NCI-H526 treated with DMSO at 0.1 percent for 48 hours (cell line): ENCODE data around the gene ERBB4.
A peak's percentile ranks its signal among the peaks of the same experiment; 100 is the strongest.

ENCODE experiments used
- DNase-seq: peaks from one replicate; lab custom pipeline; 2025; lab: John Stamatoyannopoulos, UW

The ERBB4 gene

DNA sequence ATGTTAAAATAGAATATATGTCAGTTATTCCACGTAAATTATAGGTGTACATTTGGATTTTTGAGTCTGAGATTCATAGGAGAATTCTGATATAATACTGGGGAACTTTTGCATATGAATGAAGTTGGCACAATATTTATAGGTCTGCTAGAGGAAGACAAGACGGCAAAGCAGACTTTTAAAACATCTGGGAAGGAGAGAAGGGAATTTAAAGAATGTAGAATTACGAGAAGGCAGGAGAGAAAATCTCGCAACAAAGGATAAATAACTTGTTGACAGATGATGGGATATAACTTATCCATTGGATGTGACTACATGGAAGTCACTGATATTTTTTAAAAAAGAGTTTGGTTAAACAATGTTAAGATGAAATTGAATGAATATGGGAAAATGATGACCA lies 615.6 kb downstream of the ERBB4 start:
- DNase-seq: no peak

DNA sequence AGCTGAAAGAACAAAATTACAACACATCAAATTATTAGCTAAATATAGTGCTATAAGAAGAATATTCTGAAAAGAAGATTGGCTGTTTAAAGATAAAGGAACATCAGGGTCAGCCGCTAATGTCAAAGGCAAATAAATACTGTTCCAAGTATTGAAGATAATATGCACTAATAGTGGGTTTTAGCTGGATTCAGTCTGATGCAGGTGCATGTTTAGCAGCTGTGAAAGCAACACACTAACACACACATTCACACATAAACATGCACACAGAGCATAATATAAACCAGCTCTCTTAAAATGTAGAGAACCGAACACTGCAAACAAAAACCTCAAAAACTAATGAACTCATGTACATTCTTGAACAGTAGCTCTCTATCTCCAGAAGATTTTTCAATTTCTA lies 634.6 kb downstream of the ERBB4 start:
- DNase-seq: no peak

DNA sequence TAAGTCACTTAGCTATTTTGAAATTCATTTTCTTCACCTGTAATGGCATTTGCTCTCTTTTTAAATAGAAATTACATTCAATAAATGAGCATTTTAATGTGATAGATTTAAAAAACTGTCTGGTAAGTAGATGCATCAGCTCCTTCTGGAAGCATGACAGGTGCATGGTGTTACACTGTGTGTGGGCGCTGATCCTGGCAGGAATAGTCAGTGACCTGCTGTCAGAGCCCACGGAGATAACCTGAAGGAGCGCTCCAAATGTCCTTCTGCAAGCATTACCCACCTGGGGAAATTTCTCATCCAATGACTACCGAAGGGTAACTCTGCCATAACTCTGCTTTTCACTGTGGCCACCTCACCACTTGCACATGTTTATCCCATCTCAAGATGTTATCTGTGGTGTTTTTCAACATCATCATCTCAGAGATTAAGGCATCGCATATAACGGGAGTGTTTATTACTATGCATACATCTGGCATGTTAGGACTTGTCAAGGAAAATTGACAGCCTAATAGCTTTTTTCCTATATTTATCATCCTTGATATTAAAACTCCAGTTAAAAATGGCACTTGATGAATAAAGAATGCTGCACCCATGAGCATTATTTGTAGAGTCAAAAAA lies 637.3 kb downstream of the ERBB4 start:
- DNase-seq: no peak

DNA sequence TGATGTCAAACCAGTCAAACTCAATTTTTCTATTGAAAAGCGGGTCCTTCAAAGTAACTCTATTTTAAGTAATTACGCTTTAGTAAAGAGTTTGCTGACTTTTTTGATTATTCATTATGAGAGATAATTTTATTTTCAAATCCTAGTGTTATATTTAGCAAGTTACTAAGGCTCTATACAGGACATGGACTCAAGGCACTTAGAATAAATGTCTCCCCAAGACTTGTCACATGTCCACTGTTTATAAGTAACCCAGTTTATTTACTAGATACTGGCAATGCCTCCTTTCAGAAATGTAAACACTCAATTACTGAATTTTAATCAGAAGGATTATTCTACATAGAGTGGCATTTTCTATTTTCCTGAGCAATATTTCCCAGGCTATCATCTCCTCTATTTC lies 638.1 kb downstream of the ERBB4 start:
- no peak for DNase-seq

DNA sequence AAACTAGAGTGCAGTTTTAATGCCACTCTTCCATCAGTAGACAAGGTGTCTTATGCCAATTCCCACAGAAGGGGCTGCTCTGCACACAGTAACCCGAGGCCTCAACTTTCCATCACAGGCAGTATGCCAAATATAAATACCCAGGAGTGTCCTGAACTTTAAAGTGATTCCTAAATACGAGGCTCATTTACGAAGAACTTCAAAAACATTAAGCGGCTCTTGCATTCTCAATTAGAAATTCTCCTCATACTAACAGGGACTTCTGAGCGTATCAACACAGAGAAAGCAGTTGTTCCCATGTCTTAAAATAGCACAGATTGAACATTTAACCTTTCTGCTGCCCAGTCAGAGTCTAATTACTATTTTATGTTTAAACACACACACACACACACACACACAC lies 638.6 kb downstream of the ERBB4 start:
- no peak for DNase-seq

DNA sequence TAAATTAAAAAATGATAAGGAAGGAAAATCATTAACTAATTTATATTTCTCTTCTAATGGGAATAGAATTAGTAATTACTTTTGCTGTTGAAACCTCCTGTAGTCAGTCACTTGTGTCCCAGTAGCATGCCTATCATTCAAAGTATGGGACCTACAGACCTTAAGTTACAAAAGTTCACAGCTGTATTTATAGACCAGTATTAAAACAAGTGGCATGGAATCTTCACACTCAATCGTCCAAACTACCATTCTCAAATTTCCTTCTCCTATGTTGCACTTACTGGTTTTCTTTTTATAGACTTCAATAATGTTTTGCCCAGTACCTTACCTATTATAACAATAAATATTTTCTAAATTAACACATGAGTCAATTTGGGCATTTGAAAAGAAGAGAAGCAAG lies 639.9 kb downstream of the ERBB4 start:
- DNase-seq: no peak

DNA sequence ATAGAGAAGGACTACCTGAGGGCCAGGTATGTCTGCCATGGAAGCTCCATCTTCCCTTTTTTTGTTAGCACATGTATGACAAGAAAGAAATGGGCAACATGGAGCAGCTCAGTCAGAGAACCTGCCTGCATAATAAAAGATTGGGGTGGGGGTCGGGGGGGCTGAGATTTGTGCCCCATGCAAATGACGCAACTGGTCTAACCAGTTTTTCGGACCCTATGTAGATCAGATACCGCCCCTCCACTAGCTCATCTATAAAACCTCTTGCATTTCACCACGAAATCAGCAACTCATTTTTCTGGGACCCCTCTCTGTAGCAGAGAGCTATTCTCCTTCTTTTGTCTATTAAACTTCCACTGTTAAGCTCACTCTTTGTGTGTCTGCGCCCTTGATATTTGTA lies 657.2 kb downstream of the ERBB4 start:
- peak; percentile 19 for DNase-seq

DNA sequence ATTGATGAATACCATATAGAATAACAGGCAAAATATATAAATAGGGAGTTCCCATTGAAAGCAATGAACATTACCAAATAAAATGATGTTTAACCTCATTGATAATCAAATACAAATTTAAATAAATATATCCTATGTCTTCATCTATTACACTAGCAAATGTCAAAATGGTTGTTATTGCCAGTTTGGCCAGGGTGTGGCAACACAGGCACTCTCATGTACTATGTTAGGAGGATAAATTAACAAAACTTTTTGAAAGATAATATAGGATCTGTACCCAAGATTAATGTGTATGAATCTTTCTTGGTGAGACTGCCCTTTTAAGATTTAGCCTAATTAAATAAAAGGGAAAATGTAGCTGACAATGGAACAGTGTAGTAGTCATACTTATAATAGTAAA lies 659.3 kb downstream of the ERBB4 start:
- peak; percentile 21 for DNase-seq

DNA sequence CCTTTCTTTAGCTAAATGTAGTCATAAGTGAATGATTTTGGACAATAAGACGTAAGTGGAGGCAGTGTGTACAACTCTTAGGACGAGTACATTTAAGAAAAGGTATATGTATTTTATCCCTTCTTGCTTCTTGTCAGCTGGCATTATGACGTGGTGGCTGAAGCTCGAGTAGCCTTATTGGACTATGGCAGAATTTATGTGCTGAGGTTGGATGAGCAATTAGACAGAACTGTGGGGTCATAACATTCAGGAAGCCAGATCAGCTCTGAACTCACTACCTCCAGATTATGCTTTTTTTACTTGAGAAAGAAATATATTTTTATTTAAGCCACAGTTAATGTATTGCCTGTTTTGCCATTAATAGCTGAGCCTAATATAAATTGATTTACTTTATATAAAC lies 661.5 kb downstream of the ERBB4 start:
- no peak for DNase-seq

DNA sequence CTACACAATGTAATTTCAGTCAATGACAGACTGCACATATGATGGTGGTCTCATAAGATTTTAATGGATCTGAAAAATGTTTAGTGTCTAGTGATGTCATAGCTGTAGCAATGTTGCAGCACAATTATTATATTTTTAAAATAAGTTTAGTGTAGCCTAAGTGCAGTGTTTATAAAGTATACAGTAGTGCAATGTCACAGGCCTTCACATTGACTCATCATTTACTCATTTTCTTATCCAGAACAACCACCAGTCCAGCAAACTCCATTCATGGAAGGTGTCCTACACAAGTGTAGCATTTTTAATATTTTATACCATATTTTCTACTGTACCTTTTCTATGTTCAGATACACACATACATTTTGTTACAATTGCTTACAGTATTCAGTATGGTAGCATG lies 663.1 kb downstream of the ERBB4 start:
- no peak for DNase-seq

DNA sequence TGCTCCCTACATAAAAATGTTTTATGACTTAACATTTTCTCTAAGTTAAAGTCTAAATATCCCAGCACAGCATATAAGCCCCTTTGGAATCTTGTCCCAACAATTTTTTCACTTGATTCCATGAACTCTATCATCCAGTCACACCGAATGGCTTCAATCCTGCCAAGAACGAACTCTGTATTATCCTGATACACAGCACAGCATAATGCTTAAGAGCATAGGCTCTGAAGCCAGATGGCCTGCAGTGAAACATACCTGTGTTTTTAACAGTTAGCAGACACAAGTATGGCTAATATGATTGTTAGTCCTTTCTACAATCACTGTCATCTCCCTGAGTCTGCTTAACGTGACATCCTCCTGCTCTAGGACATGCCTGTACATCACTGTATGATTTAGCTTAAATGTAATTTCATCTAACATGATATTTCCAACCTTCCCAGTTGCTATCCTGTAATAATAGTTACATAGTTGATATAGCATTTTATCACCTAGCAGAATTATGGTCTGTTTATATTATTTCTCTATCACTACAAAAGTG lies 669.5 kb downstream of the ERBB4 start:
- no peak for DNase-seq

DNA sequence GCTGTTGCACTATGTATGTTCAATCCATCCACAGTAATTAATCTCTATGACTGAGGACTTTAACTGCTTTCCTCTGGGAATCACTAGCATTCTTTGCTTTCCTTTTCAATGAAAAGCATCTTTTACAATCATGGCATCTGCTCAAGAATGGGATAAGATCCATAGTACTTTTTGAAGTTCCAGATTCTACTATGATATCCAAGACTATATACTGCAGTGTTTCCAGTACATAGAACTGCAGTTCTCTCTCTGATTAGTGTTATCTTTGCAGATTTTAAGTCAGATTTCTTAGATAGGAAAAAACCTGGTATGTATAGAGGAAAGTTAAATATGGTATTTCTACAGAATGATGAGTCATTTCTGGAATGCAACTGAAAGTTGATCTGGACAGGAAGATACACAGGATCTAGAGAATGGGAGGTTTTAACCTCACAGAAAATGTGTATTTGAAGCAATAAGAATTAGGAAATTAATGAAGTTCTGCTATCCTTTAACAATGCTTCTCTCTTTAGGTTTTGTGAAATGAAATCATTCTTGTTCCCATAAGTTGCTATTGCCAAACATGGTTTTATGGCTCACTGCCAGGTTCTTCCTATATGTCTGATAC lies 670.7 kb downstream of the ERBB4 start:
- DNase-seq: no peak

DNA sequence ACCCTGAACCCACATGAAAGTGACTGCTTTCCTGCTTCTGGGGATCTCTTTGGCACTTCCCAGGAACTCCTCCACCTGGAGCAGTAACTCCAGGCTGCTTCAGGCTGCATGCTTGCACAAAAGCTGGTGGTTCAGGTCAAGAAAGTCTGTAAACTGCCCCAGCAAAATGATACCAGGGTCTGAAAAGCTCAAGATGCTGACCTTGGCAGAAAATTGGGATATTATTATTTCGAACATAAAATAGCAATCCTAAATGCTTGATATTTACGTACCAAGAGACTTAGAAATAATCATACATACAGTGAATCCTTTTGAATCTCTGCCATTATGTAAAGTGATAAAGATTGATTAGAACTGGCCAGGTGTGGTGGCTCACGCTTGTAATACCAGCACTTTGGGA lies 674.3 kb downstream of the ERBB4 start:
- no peak for DNase-seq

DNA sequence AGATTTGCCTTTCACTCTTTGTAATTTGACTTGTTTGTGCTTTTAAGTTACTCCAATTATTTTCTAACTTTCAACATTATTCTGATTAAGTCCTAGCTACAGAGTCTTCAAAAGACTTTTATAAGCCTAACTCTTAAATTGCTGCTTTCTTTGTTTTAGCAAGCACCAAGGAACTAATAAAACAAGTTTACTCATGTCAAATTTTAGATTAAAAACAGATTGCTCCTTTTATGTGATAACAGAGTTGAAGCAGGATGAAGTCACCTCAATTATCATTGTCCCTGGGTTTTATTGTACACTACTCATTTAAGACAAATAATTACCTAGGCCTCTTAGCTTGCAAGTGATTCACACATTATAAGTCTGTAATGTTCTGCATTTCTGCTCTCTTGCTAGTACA lies 678.4 kb downstream of the ERBB4 start:
- no peak for DNase-seq

DNA sequence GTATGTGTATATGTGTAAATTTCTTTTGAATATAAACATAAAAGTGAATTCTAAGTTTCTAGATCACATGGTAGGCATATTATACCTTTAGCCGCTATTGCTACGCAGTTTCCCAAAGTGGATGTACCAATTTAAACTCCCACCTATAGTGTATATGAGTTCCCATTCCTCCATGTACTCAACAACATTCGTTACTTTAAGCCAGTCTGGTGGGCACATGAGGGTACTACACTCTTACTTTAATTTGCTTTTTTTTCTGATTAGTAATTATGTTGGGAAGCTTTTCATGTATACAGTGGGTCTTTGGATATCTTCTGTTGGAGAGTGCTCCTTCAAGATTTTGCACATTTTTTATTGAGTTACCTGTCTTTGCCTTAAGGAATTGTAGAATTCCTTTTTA lies 683.8 kb downstream of the ERBB4 start:
- no peak for DNase-seq

DNA sequence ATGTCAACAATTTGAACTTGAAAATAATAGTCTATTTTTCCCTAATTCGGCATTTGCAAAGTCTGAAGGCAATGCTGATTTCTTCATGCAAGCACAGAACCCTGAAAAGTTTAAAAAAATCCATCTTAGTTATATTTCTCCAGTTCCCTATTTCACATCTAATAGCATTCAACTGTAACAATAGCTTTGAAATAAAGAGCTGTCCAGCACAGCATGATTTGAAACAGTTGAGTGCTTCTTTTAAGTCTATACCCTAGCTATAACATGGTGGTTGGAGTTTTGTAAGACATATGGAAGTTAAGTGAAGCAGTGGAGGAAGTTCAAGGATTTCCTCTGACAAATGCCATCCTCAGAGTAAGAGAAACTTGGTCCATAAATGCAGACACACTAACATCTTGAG lies 691.9 kb downstream of the ERBB4 start:
- no peak for DNase-seq

DNA sequence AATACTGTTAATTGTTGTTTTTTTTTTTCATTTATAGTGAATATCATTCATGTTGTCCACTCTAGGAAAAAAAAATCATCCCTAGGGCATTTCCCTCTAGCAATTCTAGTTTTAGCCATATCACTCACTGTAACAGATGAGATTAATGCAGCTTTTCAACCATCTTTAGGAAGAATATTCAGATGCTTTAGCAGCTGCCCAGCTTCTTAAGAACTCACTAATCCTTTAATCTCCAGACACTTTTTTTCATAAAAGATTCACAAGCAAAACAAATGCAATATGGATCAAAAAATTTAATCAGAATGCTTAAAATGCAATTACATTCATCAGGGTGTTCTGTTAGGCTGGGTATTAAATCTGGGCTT lies 692.6 kb downstream of the ERBB4 start:
- no peak for DNase-seq

DNA sequence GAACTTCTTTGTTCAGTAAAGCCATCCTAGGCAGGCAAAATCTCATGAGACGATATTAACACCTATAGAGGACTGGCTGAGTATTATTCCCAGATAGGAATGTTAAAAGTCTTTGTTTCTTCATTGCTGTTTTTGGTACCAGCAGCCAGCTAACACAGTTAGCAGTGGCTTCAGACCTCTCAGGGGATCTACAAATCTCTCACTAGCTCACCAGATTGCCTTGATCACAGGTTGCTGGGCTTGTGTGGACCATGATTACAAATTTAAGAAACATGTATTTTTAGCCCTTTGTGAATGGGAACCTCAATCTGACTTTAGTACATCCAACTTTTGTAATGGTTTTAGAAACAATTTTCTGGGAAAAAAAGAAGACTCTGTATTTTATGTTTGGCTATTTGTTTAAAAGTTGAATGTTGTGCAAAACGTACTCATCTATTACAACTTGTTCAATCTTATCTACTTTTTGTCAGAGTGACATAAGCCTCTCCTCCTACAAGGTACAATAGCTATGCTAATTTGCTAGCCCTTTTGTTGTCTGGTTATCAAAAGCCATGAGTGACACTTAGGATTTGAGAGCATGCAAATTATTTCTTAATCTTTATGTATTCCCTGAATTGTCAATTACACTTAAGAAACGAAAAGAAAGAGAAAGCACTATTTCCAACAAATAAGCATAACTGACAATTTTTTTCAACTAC lies 693.1 kb downstream of the ERBB4 start:
- DNase-seq: no peak

DNA sequence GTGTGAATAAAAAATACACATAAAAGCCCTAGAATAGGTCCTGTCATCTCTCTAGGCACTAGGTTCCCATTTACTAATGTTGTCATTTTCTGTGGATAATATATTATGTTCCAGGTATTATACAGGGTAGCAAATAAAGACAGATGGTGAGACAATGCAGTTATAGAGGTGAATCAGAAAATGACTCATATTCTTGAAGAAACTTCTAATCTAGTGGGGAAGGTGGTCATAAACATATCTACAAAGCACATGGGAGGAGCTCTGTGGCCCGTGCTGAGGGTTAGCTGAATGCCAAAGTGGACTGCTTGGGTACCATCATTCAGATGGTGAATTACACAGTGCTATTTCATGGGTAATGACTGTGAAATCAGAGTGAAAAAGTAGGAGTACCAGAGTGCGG lies 700.9 kb downstream of the ERBB4 start:
- DNase-seq: no peak

DNA sequence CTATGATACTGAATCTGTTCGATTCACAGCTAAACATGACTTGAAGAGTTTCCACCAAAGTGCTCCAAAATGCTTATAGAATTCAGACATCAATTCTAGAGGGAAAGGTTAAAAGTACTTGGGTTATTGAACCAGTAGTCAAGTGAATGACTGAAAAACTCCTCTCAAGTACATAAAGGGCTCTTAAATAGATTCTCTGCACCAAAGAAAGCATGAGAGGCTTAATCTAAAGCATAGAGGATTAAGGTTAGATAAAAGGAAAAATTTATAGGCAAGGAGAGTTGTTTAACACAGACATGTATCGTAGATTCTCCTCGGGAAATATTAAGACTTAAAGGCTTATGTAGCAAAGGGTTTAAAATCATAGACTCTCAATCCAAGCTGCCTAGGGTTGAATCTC lies 701.4 kb downstream of the ERBB4 start:
- no peak for DNase-seq

DNA sequence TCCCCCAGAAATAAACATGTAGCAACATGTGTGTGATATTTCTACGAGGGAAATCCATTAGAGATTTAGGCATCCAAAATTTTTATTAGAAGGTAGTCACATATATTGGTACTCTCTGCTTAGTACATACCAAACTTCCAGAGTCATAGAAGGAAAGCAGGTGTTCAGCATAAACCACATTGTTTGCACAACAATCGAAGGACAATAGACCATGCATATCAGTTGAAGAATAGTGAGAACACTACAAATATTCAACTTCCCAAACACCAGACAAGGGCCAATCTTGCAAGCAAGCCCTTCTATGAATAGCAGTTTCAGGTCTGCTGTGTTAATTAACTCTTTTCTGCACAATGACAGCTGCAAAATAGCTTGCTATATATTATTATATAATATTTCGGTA lies 702.2 kb downstream of the ERBB4 start:
- DNase-seq: peak; percentile 9

DNA sequence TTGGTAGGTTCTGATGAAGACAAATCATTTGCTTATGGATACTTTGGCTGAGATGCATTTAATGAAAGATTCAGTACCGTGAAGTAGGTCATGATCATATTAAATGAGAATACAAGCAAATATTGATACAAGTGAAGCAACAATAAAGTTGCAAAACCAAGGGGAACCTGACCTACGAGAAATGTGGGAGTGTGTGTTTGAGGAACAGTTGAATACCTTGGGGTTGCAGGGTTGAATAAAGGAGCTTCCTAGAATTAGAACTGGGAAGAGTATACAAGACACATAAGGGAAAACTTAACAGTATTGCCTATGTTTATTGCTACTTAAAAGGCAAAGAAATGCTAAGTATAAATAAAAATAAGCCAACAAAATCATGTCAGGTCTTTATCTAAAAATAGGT lies 702.9 kb downstream of the ERBB4 start:
- no peak for DNase-seq

DNA sequence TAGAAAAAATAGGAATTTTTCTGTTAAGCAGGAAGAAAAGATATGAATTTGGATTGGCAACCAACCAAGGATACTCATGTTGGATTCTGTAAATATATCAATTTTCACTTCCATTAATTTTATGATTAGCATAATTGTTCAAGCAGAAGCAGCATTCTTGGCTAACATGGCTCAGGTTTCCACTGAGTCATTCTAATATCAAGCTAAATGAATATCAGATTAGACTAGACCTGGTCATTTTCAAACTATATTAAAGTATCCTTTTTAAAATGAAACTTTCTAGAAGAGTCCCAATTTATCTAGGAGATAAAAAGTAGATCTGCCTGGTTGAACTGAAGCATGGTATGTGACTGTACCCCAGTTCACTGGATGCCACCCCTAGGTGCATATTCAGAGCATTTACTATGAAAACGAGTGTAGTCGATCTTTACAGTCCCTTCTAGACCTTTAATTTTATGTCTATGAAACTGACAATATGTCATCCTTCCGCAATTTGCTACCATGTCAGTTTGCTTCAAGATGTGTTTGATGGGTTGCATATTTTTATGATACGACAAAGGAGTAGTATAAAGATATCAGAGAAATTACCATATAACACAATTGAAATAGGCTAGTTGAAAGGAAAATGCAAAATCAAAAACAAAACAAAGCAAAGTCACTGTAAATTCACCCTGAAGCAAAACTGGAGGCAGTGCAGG lies 704.9 kb downstream of the ERBB4 start:
- no peak for DNase-seq
